ENCODE data around the gene TYW1.
"Not testable (repeated sequence)": the region's sequence is repeated elsewhere in the genome, so short reads cannot be mapped to it uniquely, and the experiment has no call there.

The TYW1 gene

GRCh38 chr7:67259363-67259762, 262.7 kb downstream of the TYW1 start:
- not testable (repeated sequence) for DNase-seq

DNA sequence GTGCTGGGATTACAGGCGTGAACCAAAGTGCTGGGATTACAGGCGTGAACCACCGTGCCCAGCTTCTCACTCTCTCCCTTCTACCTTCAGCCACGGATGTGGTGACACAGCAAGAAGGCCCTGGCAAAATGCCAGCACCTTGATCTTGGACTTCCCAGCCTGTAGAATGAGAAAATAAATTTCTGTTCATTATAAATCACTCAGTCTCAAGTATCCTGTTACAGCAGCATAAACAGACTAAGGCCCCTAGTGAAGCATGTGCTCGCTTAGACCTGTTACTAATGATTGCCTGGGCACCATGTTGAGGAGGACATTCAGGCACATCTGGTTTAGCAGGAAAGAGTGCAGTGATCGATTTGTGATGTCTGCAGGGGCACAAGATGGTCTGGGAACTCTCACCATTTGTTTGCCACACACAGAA, 263.5 kb downstream of the TYW1 start:
- not testable (repeated sequence) for DNase-seq

DNA sequence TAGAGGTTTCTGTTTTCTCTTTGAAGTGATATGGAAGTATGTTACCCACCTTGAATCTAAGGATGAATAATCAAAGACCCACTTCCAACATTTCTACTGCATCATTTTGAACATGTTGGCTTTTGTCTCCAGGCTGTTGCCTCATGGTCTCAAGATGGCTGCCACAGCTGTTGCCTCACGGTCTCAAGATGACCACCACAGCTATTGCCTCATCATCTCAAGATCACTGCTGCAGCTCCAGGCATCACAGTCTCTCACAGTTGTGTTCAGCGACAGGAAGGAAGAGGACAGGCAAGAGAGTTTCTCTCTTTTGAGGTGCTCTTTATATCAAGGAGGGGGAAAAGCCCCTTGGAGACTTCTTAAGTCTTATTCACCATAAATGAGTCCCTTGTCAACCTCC, 267.4 kb downstream of the TYW1 start:
- not testable (repeated sequence) for DNase-seq

DNA sequence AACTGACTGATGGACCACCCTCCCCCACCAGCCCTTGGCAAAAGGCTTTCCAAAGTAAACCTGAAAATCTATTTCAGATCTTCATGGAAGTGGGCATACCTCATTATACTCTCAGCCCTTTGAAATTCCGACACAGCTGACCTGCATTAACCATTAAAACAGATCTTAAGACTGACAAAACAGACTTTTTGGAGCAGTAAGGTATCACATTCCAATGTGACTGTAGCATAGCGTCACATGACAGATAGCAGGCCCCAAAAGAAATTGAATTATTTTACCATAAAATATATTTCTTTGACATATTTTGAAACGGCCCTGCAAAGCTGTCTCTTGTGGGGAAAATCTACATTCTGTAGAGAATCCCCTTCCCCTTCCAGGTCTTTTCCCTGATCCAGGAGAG, 269.4 kb downstream of the TYW1 start:
- DNase-seq = not testable (repeated sequence)

GRCh38 chr7:67267914-67268313, 271.3 kb downstream of the TYW1 start:
- DNase-seq = no peak

DNA sequence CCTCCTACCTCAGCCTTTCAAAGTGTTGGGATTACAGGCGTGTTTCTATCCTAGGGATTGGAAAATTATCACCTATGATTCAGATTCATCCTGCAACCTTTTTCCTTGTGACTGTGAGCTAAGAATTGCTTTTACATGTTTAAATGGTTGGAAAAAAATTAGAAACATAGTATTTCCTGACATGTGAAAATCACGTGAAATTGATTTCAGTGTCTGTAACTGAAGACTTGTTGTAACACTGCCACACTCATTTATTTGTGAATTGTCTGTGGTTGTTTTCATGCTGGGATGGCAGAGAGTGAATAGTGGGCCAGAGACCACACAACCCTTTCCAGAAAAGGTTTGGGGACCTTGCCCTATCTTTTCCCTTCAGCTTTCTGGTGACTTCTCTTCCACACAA, 273.3 kb downstream of the TYW1 start:
- DNase-seq = not testable (repeated sequence)

Data from NCI-H1930 (cell line).